K562 (cell line): ENCODE results near the gene RUNDC3A. TPM values are rescaled to one million over a fixed set of nuclear protein-coding genes. Genes with fewer than 3 reads are reported as not detected.
A peak's percentile ranks its signal among the peaks of the same experiment; 100 is the strongest.

Experiments used
- ADNP ChIP-seq: fragments of 200-800 bp; sonication (Bioruptor generic); IDR thresholded peaks from 2 replicates; pipeline ENCODE4 v1.6.1; 2016; ENCODE audit warnings: missing genetic modification characterization, missing compliant biosample characterization
- ATF6 ChIP-seq: sonication (generic); formaldehyde crosslinking; IDR thresholded peaks from 2 replicates; pipeline ENCODE4 v1.4.0; 2020; ENCODE audit warnings: mild to moderate bottlenecking, missing genetic modification reagents
- DDX20 ChIP-seq: fragments of 450-650 bp; IDR thresholded peaks from 2 replicates; pipeline ENCODE4 v1.6.1; 2016; ENCODE audit warnings: missing genetic modification characterization, low read depth, mild to moderate bottlenecking, missing compliant biosample characterization, moderate library complexity
- ETV1 ChIP-seq: fragments of 450-650 bp; conservative IDR thresholded peaks from 2 replicates; pipeline ENCODE4 v1.6.1; 2016; ENCODE audit warnings: missing genetic modification characterization, control low read depth, low read depth, missing compliant biosample characterization
- NFIC ChIP-seq: fragments of 450-650 bp; IDR thresholded peaks from 2 replicates; pipeline ENCODE4 v1.6.1; 2017; ENCODE audit warnings: mild to moderate bottlenecking, inconsistent platforms
- PRDM10 ChIP-seq: fragments of 450-650 bp; IDR thresholded peaks from 2 replicates; pipeline ENCODE4 v1.6.1; 2018; ENCODE audit not compliant: partially characterized antibody
- RBM34 ChIP-seq: fragments of 200-400 bp; formaldehyde crosslinking; IDR thresholded peaks from 2 replicates; pipeline ENCODE4 v1.6.1; 2018; ENCODE audit warnings: low read length, borderline replicate concordance; ENCODE audit not compliant: insufficient read depth
- STAG1 ChIP-seq: sonication (generic); formaldehyde crosslinking; IDR thresholded peaks from 2 replicates; pipeline ENCODE4 v1.5.0; 2020; ENCODE audit warnings: missing genetic modification reagents, borderline replicate concordance
- TFAP4 ChIP-seq: sonication (generic); formaldehyde crosslinking; IDR thresholded peaks from 2 replicates; pipeline ENCODE4 v1.8.0; 2022; ENCODE audit warnings: missing genetic modification reagents, mild to moderate bottlenecking, moderate library complexity, borderline replicate concordance
- polyA plus RNA-seq, 8 experiments: library from polyadenylated mRNA; depleted of rRNA in 4 of 8; stranded (reverse) in 5 of 8; unstranded in 3 of 8; fragments of >200 nt; fragmentation: Nextera tagmentation in 2 of 8; fragmentation: Illumina TruSeq in 1 of 8; extraction: Ambion mirVana in 2 of 8; extraction: Trizol in 1 of 8; gene quantifications; 2 replicates each; pipeline versions ENCODE4 v1.2.1 to v1.2.3, GENCODE V29; 2011 to 2014; ENCODE audit warnings: inconsistent platforms in 1 of 8, missing spikeins in 1 of 8
- total RNA-seq, 7 experiments: library from RNA; depleted of rRNA in 6 of 7; stranded (reverse); fragments of >200 nt in 6 of 7; fragmentation: Illumina TruSeq in 2 of 7; extraction: Trizol in 2 of 7; gene quantifications; 2 replicates each; pipeline versions ENCODE4 v1.2.1 to v1.2.3, GENCODE V29; 2011 to 2021; ENCODE audit warnings: low replicate concordance in 1 of 7

RUNDC3A gene
- total and polyA plus RNA-seq, 9 of the 15 experiments (the other 6 are each of a cell fraction or from before 2014, with no cell fraction given): not detected

- TF ChIP-seq TFAP4: peak; percentile 49; the same call in 1 of the 2 replicates
- TF ChIP-seq PRDM10: no peak
- TF ChIP-seq RBM34: no peak
- peak; percentile 83 for TF ChIP-seq STAG1 (CRISPR knock-in tag)
- TF ChIP-seq NFIC: 0 out of 2 replicates have a peak, but pooled peaks have one; percentile 10
- no peak for TF ChIP-seq ATF6 (CRISPR knock-in tag)
- no peak for TF ChIP-seq ADNP (tag)
- no peak for TF ChIP-seq DDX20 (tag)
- no peak for TF ChIP-seq ETV1
These were observed 42.4 kb downstream of the RUNDC3A start (continued) for GRCh38 chr17:44350733-44351226.
